Karpas-422 (cell line): ENCODE results near the gene CDC42EP5. TPM values are rescaled to one million over a fixed set of nuclear protein-coding genes. Genes with fewer than 3 reads are reported as not detected.
"Not testable (repeated sequence)": the region's sequence is repeated elsewhere in the genome, so short reads cannot be mapped to it uniquely, and the experiment has no call there.

Source experiments
- DNase-seq: peaks from one replicate; pipeline ENCODE4 v3.0.0-alpha.2; 2015
- H2AFZ ChIP-seq: fragments of 200-600 bp; sonication (generic); 2 replicates; pipeline ENCODE4 v1.6.1; 2014; ENCODE audit warnings: antibody characterized with exemption, low read length, mixed read lengths
- H3K27ac ChIP-seq: fragments of 200-600 bp; sonication (generic); 2 replicates; pipeline ENCODE4 v1.5.1; 2014; ENCODE audit warnings: mild to moderate bottlenecking, low read length, moderate library complexity
- H3K27me3 ChIP-seq: fragments of 200-600 bp; sonication (generic); 2 replicates; pipeline ENCODE4 v1.6.1; 2014; ENCODE audit warnings: low read length, mixed read lengths
- H3K36me3 ChIP-seq: fragments of 200-600 bp; sonication (generic); 2 replicates; pipeline ENCODE4 v1.6.1; 2014; ENCODE audit warnings: low read length, mixed read lengths; ENCODE audit not compliant: insufficient read depth
- H3K4me1 ChIP-seq: fragments of 200-600 bp; sonication (generic); 2 replicates; pipeline ENCODE4 v1.6.1; 2014; ENCODE audit warnings: mild to moderate bottlenecking, low read length, mixed read lengths
- H3K4me2 ChIP-seq: fragments of 200-600 bp; sonication (generic); 2 replicates; pipeline ENCODE4 v1.6.1; 2014; ENCODE audit warnings: low read length, low read depth, mild to moderate bottlenecking; ENCODE audit not compliant: poor library complexity, severe bottlenecking
- H3K4me3 ChIP-seq: fragments of 200-600 bp; sonication (generic); 2 replicates; pipeline ENCODE4 v1.5.1; 2014; ENCODE audit warnings: mild to moderate bottlenecking, antibody characterized with exemption, low read length, mixed read lengths
- H3K79me2 ChIP-seq: fragments of 200-600 bp; sonication (generic); 2 replicates; pipeline ENCODE4 v1.6.1; 2014; ENCODE audit warnings: mild to moderate bottlenecking, low read length, mixed read lengths
- H3K9ac ChIP-seq: fragments of 200-600 bp; sonication (generic); 2 replicates; pipeline ENCODE4 v1.6.0; 2014; ENCODE audit warnings: low read length
- H3K9me2 ChIP-seq: fragments of 200-600 bp; sonication (generic), shearing (Covaris generic); replicated peaks from 2 replicates; pipeline ENCODE4 v1.6.0; 2014; ENCODE audit warnings: mild to moderate bottlenecking, low read length, moderate library complexity; ENCODE audit not compliant: insufficient read depth
- H3K9me3 ChIP-seq: fragments of 300-700, 200-600 bp; sonication (generic); 2 replicates; pipeline ENCODE4 v1.6.1; 2014; ENCODE audit warnings: low read length, mixed read lengths
- H4K20me1 ChIP-seq: fragments of 200-600 bp; sonication (generic); 2 replicates; pipeline ENCODE4 v1.6.1; 2014; ENCODE audit warnings: mild to moderate bottlenecking, antibody characterized with exemption, low read length, low read depth; ENCODE audit not compliant: insufficient read depth
- total RNA-seq: library from RNA; depleted of rRNA; stranded (reverse); fragments of >200 nt; shearing (Covaris generic); gene quantifications from 2 replicates; pipeline ENCODE4 v1.2.3, GENCODE V29; 2014; ENCODE audit warnings: low replicate concordance

CDC42EP5 gene
- total RNA-seq, 1 experiment from 2014 or later, result not detected

- H3K9ac ChIP-seq, result not testable (repeated sequence)
These were observed 35.4 kb upstream of the CDC42EP5 start for GRCh38 chr19:54508487-54508886.

GRCh38 chr19:54507824-54508223, 34.7 kb upstream of the CDC42EP5 start:
- Histone ChIP-seq H3K27ac (no peak overlapping the region), H4K20me1 (no peaks in the 10 kb centered on the region), H3K36me3 (no peaks in the 10 kb centered on the region), H3K79me2 (no peaks in the 10 kb centered on the region), H3K4me1 (peaks cover 4% of the 10 kb centered on the region; the same call in 1 of the 2 replicates), H3K9ac (no peak overlapping the region), H3K4me2 (no peak overlapping the region), H3K27me3 (no peaks in the 10 kb centered on the region), H3K9me2 (no peaks in the 10 kb centered on the region), H3K9me3 (no peaks in the 10 kb centered on the region), H2AFZ (no peak overlapping the region), H3K4me3 (no peak overlapping the region)
- DNase-seq, result no peak

More at GRCh38 chr19:54508487-54508886, 35.4 kb upstream of the CDC42EP5 start:
- H3K9me3 ChIP-seq, H2AFZ ChIP-seq, H3K4me2 ChIP-seq, H3K9me2 ChIP-seq, H3K36me3 ChIP-seq, H3K27me3 ChIP-seq, H3K79me2 ChIP-seq, H4K20me1 ChIP-seq, H3K4me3 ChIP-seq, H3K27ac ChIP-seq, DNase-seq, H3K4me1 ChIP-seq: not testable (repeated sequence)

GRCh38 chr19:54507038-54507717, 34.1 kb upstream of the CDC42EP5 start:
- H3K9me2 ChIP-seq, H2AFZ ChIP-seq, H3K9ac ChIP-seq, H3K27ac ChIP-seq, DNase-seq, H4K20me1 ChIP-seq, H3K4me1 ChIP-seq, H3K9me3 ChIP-seq, H3K27me3 ChIP-seq, H3K79me2 ChIP-seq, H3K4me3 ChIP-seq, H3K36me3 ChIP-seq, H3K4me2 ChIP-seq: not testable (repeated sequence)

- H3K79me2 ChIP-seq, result no peaks in the 10 kb centered on the region
- no peak for DNase-seq
- no peaks in the 10 kb centered on the region for H3K9me3 ChIP-seq
- H3K9me2 ChIP-seq, result no peaks in the 10 kb centered on the region
- no peak overlapping the region for H2AFZ ChIP-seq
- peaks cover 4% of the 10 kb centered on the region; the same call in 1 of the 2 replicates for H3K4me1 ChIP-seq
- H3K4me2 ChIP-seq, result no peak overlapping the region
- no peaks in the 10 kb centered on the region for H3K36me3 ChIP-seq
- H3K27ac ChIP-seq, result no peak overlapping the region
- H4K20me1 ChIP-seq, result no peaks in the 10 kb centered on the region
- no peaks in the 10 kb centered on the region for H3K27me3 ChIP-seq
- no peak overlapping the region for H3K9ac ChIP-seq
- H3K4me3 ChIP-seq, result no peak overlapping the region
These were observed 33.0 kb upstream of the CDC42EP5 start for GRCh38 chr19:54506079-54506478.

- not testable (repeated sequence) for H3K36me3 ChIP-seq, H4K20me1 ChIP-seq, H3K27ac ChIP-seq, H3K4me3 ChIP-seq, DNase-seq, H3K9me2 ChIP-seq, H3K9ac ChIP-seq, H3K9me3 ChIP-seq, H3K4me2 ChIP-seq, H3K27me3 ChIP-seq, H3K4me1 ChIP-seq, H3K79me2 ChIP-seq, H2AFZ ChIP-seq
These were observed 32.4 kb upstream of the CDC42EP5 start for GRCh38 chr19:54505542-54505941.

GRCh38 chr19:54502518-54503048, 29.5 kb upstream of the CDC42EP5 start, which contains the start of gene LAIR2:
Gene LAIR2, plus strand, starts transcription at chr19:54502831. Its CDS starts 88 bp downstream, at chr19:54502919.
- H3K9me3 ChIP-seq, result no peaks in the 10 kb centered on the region
- H3K4me2 ChIP-seq, result no peak within 1 kb of the TSS
- no peak within 1 kb of the TSS for H3K9ac ChIP-seq
- H4K20me1 ChIP-seq, result no peaks in the 10 kb centered on the region
- no peaks in the 10 kb centered on the region for H3K9me2 ChIP-seq
- no peak within 1 kb of the TSS for H3K4me3 ChIP-seq
- H3K79me2 ChIP-seq, result no peaks in the 10 kb centered on the region
- DNase-seq, result no peak
- H3K4me1 ChIP-seq, result peaks cover 3% of the 10 kb centered on the region; the same call in 1 of the 2 replicates
- H3K27ac ChIP-seq, result no peak within 1 kb of the TSS
- H3K27me3 ChIP-seq, result no peaks in the 10 kb centered on the region
- H2AFZ ChIP-seq, result no peak within 1 kb of the TSS
- no peaks in the 10 kb centered on the region for H3K36me3 ChIP-seq

GRCh38 chr19:54498451-54498772, 25.3 kb upstream of the CDC42EP5 start:
- not testable (repeated sequence) for DNase-seq, H3K9me3 ChIP-seq, H3K79me2 ChIP-seq, H3K9me2 ChIP-seq, H2AFZ ChIP-seq, H3K27ac ChIP-seq, H3K27me3 ChIP-seq, H3K4me1 ChIP-seq, H3K9ac ChIP-seq, H4K20me1 ChIP-seq, H3K4me2 ChIP-seq, H3K4me3 ChIP-seq, H3K36me3 ChIP-seq

GRCh38 chr19:54497747-54498450, 24.8 kb upstream of the CDC42EP5 start:
- H3K36me3 ChIP-seq, H3K27me3 ChIP-seq, H2AFZ ChIP-seq, H3K4me3 ChIP-seq, H3K9me3 ChIP-seq, H3K4me2 ChIP-seq, H3K4me1 ChIP-seq, H3K9ac ChIP-seq, H3K79me2 ChIP-seq, H3K9me2 ChIP-seq, H3K27ac ChIP-seq, H4K20me1 ChIP-seq, DNase-seq: not testable (repeated sequence)
